DOHH2 (cell line): Measurements from ENCODE around the gene B4GALT5.
"Not testable (repeated sequence)": the region's sequence is repeated elsewhere in the genome, so short reads cannot be mapped to it uniquely, and the experiment has no call there.

Experiments
- CTCF ChIP-seq: fragments of 200-600 bp; sonication (generic); IDR thresholded peaks from one replicate; pipeline ENCODE4 v1.5.1; 2014; ENCODE audit warnings: antibody characterized with exemption, mild to moderate bottlenecking, low read depth, low read length; ENCODE audit not compliant: poor library complexity, severe bottlenecking
- EZH2phosphoT487 ChIP-seq: fragments of 200-600 bp; sonication (generic); IDR thresholded peaks from 2 replicates; pipeline ENCODE4 v1.6.1; 2017; ENCODE audit warnings: borderline replicate concordance, mild to moderate bottlenecking, antibody characterized with exemption, low read length, moderate library complexity, mixed read lengths

GRCh38 chr20:49624988-49625387, 88.7 kb downstream of the B4GALT5 start:
- TF ChIP-seq CTCF, EZH2phosphoT487: not testable (repeated sequence)
